NCI-H446 (cell line): Measurements from ENCODE around the gene RYR2.

Experiments
- DNase-seq, 2 experiments: peaks; one replicate each; lab custom pipeline; 2025; lab: John Stamatoyannopoulos, UW

The RYR2 gene

GRCh38 chr1:237032029-237032428 lies 10.0 kb upstream of the RYR2 start:
- no peak for DNase-seq

GRCh38 chr1:237033061-237033460 lies 8.9 kb upstream of the RYR2 start:
- no peak for DNase-seq

- DNase-seq, result no peak
Observed at GRCh38 chr1:237033804-237034203, 8.2 kb upstream of the RYR2 start.

DNA sequence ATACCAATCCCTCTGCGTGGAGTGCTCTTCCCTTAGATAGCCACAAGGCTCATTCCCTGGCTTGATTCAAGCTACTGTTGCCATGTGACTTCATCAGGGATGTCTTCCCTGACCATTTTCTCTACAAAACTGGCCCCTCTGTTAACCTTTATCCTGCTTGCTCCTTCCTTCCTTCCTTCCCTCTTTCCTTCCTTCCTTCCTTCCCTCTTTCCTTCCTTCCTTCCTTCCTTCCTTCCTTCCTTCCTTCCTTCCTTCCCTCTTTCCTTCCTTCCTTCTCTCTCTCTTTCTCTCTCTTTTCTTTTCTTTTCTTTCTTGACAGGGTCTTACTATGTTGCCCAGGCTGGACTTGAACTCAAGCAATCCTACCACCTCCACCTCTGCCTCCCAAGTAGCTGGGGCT lies 6.2 kb upstream of the RYR2 start:
- DNase-seq, result no peak

DNA sequence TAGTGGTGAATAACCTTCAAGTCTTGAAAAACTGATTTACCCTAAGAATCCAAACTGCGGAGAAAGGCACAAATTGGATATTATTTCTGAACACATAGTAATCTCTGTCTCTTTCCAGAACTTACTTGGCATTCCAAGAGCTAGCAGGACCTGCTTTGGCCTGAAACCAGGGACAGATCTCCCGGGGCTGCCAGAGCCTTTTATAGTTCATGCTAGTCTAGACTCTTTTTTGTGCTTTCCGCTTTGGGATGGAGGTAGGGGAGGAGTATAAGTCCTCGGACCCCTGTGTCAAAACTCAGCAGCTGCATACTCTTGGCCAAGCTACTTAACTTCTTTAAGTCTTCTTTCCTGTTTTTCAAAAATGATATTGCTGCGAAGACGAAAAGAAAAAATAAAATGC lies 3.8 kb upstream of the RYR2 start:
- DNase-seq, result no peak

DNA sequence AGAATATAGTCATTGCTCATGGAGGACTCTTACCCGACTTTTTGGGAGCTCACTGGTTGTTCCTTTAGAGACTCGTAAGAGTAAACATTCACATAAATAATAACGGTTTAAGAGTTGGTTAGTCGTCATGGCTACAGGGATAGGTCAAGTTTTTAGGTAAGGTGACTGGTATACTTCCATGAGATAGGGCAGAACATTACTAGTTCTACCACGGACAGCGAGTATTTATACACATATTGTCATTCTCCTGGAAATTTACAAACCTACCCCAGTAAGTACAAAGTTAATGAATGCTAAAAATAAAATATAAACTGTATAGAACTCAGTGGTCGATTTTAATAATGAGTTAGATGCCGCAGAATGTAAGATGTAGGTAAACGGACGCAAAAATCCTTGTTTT lies 1.2 kb upstream of the RYR2 start:
- DNase-seq, result no peak

- DNase-seq, result no peak
Observed at GRCh38 chr1:237041461-237041794, 556 bp upstream of the RYR2 start.

- DNase-seq, result no peak
Observed at GRCh38 chr1:237042526-237042891, 525 bp downstream of the RYR2 start.

DNA sequence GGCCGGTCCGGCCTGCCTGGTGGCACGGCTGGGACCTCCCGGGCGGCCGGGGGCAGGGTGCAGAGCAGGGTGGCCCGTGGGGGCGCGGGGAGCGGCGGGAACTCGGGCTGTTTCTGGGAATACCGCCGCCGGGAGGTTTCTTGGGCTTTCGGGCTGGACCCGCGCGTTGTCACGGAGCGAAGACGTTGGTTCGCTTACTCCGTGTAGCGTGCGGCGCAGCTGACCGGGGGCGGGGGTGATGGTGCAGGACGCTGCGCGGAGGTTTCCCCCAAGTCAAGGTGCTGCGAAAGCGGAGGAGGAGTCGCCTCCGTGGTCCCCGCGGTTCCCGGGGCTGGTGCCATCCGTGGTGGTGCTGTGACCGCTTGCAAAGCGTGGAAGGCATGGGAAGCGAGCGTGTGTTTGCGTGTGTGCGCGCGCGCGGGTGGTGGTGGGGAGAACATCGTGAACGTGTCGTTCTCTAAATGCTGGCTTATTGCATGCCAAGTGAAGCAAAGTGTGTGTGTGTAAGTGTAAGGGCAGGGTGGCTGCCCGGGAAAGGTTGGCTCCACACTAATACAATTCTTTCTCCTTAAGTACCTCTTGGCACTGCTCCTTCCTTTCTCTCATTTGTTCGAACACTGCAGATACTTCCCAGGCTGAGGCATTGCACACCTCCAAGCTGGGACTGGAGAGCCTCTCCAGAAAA lies 1.1 kb downstream of the RYR2 start:
- DNase-seq, result no peak

- no peak for DNase-seq
Observed at GRCh38 chr1:237043846-237044636, 2.1 kb downstream of the RYR2 start.

DNA sequence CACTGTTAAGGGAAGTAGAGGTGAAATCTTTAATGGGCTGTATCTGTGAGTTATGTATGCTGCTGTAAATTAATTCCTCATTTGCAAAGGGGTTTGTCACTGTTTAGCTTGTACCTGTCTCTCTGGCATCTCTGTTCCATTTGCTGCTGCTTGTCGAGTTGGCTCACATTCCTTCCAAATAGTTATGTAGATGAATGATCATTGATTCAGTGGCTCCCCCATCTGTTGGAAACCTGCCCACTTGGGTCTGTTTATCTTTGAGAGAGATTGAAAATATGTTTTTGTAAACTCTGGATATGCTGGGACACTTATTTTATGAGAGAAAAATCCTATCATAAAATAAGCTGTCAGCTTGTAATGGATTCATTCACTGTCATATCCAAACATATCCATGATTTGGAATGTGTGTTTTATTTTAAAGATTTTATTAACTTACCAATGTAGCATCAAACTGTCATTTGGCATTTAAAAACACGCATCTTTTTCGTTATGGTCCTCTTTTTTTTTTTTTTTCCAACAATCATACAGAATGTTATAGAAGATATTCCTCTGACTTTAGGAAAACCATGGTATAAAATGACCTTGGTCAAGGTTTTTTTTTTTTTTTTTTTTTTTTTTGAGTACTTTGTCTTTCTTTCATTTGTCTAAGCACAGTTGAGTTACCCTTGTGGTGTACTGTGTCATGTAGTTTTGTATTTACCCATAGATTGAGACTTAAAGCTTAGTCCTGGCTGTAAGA lies 3.5 kb downstream of the RYR2 start:
- no peak for DNase-seq

GRCh38 chr1:237048803-237049202 lies 6.8 kb downstream of the RYR2 start:
- DNase-seq, result no peak

DNA sequence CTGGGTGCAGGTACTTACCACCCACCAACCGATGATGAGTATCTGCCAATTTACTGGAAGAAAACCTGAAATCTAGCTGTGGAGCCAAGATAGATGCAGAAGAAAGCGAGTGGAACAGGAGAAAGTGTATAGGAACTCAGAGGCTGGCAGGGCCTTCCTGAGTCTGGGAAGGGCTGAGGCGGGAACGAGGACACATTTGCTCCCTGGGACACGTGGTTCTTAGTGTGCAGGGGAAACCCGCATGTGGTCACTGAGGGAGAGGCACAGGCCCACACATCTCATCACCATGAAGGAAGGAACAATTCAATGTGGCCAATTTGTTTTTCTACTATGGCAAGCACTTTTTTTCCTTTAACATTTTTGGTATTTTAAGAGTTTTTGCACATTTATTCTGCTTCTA lies 8.2 kb downstream of the RYR2 start:
- no peak for DNase-seq

- DNase-seq, result no peak
Observed at GRCh38 chr1:237050915-237051314, 8.9 kb downstream of the RYR2 start.

DNA sequence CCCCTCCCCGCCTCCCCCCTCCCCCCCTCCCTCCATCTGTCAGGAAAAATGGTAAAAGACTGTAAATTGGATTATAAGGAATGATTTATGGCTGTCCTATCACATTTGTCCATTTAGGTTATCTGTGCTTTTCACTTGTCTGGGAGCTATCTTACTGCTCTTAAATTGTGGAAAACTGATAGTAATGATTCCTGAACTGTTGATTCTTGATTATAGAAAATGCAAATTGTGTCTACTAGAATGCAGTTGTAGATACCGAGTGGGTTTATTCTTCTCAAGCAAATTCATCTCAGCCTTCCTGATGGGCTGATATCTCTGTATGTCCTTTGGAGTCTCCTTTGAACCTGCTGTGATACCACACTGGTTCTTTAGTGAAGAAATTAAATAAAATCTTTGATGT lies 12.3 kb downstream of the RYR2 start:
- no peak for DNase-seq

DNA sequence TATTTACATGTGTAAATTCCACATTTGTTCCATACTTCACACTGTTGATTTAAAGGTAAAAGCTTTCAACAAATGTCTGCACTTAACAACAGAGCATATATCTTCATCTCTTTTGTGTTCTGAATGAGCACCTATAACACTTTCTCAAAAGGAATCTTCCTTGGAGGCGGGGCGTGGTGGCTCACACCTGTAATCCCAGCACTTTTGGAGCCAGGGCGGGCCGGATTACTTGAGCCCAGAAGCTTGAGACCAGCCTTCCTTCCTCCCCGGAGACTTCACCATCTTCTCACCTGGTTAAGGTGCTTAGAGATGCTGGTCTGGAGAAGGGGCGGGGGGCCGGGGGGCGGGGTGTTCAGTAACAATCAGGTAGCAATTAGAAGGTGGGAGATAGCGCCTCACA lies 16.5 kb downstream of the RYR2 start:
- no peak for DNase-seq

DNA sequence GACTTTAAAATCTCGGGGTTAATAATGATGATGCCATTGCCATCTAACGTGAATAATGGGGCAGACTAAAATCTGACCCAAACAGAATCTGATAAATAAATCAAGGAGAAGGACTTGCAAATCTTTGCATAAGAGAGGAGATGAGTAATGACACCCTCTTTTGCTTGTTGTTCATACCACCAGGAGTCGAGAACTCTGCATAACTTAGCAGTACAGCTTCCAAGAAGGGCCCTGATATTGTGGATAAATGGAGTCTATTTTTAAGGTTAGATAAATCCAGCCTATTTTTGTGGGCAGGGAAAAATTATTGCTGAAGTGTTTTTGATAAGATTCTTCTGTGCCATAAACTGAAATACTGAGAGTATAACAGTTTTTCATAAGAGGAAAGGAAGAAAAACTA lies 17.3 kb downstream of the RYR2 start:
- DNase-seq, result no peak

DNA sequence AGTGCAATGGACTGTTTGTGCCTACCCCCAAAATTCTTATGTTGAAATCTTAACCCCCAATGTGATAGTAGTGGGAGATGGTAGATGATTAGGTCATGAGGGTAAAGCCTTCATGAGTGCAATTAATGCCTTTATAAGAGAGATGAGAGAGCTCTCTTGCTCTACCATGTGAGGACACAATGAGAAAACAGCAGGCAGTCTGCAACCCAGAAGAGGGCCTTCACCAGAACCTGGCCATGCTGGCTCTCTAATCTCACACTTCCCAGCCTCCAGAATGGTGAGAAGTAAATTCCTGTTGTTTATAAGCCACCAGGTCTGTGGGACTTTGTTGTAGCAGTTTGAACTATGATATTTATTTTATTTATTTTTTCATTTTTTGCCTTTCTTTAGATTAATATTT lies 21.0 kb downstream of the RYR2 start:
- no peak for DNase-seq

DNA sequence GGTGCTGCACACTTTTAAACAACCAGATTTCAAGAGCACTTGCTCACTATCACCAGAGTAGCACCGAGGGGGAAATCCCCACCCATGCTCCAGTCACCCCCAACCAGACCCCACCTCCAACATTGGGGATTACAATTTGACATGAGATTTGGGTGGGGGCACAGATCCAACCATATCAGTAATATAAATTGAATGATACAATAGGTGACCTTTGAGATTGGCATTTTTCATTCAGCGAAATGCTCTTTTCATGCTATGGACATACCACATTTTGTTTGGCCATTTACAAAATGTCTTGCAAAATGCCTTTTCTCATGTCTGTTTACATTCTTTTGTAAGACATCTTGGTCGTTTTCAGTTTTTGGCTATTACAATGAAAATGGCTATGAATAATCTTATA lies 23.9 kb downstream of the RYR2 start:
- no peak for DNase-seq

DNA sequence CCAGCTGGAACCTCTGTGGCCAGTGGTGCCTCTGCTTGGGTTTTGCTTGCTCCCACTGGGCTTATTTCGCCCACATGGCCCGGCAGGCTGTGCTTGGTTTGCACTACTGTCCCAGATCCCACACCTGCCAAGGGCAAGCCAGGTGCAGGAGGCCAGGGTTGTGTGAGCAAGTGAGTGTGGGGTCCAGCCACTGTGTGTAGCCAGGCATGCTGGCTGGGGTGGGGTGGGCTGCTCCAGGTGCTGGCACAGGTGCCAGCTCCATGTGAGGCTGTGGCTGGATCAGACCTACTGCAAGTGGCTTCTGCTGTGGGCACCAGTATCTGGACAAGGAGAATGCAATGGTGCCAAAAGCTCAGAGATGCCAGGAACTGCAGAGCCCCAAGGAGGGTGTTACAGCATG lies 28.5 kb downstream of the RYR2 start:
- DNase-seq, result no peak

GRCh38 chr1:237071641-237072420 lies 29.8 kb downstream of the RYR2 start:
- no peak for DNase-seq

- no peak for DNase-seq
Observed at GRCh38 chr1:237074371-237075117, 32.6 kb downstream of the RYR2 start.
